Calu3 (cell line): ENCODE results near the gene ATF7. TPM values are rescaled to one million over a fixed set of nuclear protein-coding genes. Genes with fewer than 3 reads are reported as not detected.
"Not testable (repeated sequence)": the region's sequence is repeated elsewhere in the genome, so short reads cannot be mapped to it uniquely, and the experiment has no call there.

Source experiments
- BruUV-seq: library from RNA; stranded (reverse); fragments of 400-500 nt; replicated peaks from 2 replicates; lab custom pipeline; 2021; lab: Mats Ljungman, UMichigan
- CTCF ChIA-PET: fragments of 300-600 bp; sonication (Branson Sonifier 250); formaldehyde crosslinking; loops from one replicate; lab custom pipeline; 2022; ENCODE audit warnings: antibody characterized with exemption; lab: Charles Lee
- DNase-seq: peaks from one replicate; pipeline ENCODE4 v3.0.0; 2022
- H3K27ac Mint-ChIP-seq: one replicate; pipeline ENCODE4 v1.8.0; 2022; ENCODE audit warnings: mixed read lengths; ENCODE audit not compliant: unreplicated experiment
- H3K27me3 Mint-ChIP-seq: one replicate; pipeline ENCODE4 v1.8.0; 2022; ENCODE audit warnings: mixed read lengths; ENCODE audit not compliant: unreplicated experiment
- H3K36me3 Mint-ChIP-seq: one replicate; pipeline ENCODE4 v1.8.0; 2022; ENCODE audit warnings: mild to moderate bottlenecking, moderate library complexity, mixed read lengths; ENCODE audit not compliant: insufficient read depth, unreplicated experiment
- H3K4me1 Mint-ChIP-seq: one replicate; pipeline ENCODE4 v1.8.0; 2022; ENCODE audit warnings: mild to moderate bottlenecking, low read depth, mixed read lengths; ENCODE audit not compliant: unreplicated experiment
- H3K4me3 Mint-ChIP-seq: one replicate; pipeline ENCODE4 v1.8.0; 2022; ENCODE audit warnings: mild to moderate bottlenecking, low read depth, moderate library complexity, mixed read lengths; ENCODE audit not compliant: unreplicated experiment
- H3K9me3 Mint-ChIP-seq: one replicate; pipeline ENCODE4 v1.8.0; 2022; ENCODE audit warnings: low read depth, mixed read lengths; ENCODE audit not compliant: unreplicated experiment
- CTCF ChIP-seq: fragments of 200-600 bp; IDR thresholded peaks from one replicate; pipeline ENCODE4 v1.8.0; 2022; ENCODE audit warnings: antibody characterized with exemption; ENCODE audit not compliant: unreplicated experiment
- intact Hi-C: fragments of 100-400 bp; cut with micrococcal nuclease; formaldehyde crosslinking; loops from one replicate; pipeline ENCODE4 v1.10.0; 2022; ENCODE audit not compliant: unreplicated experiment
- total RNA-seq: library from RNA; stranded (reverse); gene quantifications from 2 replicates; pipeline ENCODE4 v1.2.3, GENCODE V29; 2022

ATF7 gene
- total RNA-seq, 1 experiment from 2014 or later, result 18.0 TPM

GRCh38 chr12:53602176-53602864 lies 23.9 kb downstream of the ATF7 start:
- intact Hi-C loops, result loop anchor here (10.0 kb wide), 1 partner anchor 58 kb away; no protein-coding TSS in a partner anchor
- Mint-ChIP-seq H3K36me3 (no peaks in the 10 kb centered on the region), H3K9me3 (no peaks in the 10 kb centered on the region), H3K4me3 (no peak overlapping the region), H3K4me1 (no peaks in the 10 kb centered on the region), H3K27ac (no peak overlapping the region), H3K27me3 (no peaks in the 10 kb centered on the region)
- no peak for DNase-seq
- CTCF ChIA-PET, result no interaction called here
- no peak for TF ChIP-seq CTCF
- no TSS peak for BruUV-seq

DNA sequence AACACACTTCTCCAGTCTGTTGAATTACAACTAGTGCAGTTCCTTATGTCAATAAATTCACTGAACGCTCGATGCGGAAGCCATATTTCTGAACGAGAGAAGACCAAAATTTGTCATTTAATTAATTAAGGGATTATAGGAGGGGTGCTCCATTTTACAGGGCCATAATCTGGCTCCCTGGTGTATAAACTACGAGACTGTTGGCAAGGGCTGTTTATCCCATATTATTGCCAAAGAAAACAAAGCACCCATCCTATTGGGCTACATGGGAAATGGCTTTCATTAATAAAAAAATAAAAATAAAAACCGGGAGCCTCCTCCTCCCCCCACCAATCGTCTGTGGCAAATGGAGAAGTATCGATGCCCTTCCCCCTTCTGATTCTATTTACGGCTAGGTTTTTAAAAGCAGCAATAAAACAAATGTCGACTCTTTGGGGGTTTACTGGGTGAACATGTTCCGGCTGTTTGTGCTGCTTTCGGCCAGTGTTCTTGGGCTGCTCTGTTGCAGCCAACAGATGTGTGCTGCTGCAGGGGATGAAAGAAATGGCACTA lies 24.8 kb downstream of the ATF7 start:
- Mint-ChIP-seq H3K4me1 (no peaks in the 10 kb centered on the region), H3K9me3 (no peaks in the 10 kb centered on the region), H3K4me3 (no peak overlapping the region), H3K27me3 (no peaks in the 10 kb centered on the region), H3K27ac (no peak overlapping the region), H3K36me3 (no peaks in the 10 kb centered on the region)
- CTCF ChIA-PET, result no interaction called here
- TF ChIP-seq CTCF, result no peak
- intact Hi-C loops, result loop anchor here (10.0 kb wide), 1 partner anchor 57 kb away; no protein-coding TSS in a partner anchor
- DNase-seq, result no peak
- no TSS peak for BruUV-seq

DNA sequence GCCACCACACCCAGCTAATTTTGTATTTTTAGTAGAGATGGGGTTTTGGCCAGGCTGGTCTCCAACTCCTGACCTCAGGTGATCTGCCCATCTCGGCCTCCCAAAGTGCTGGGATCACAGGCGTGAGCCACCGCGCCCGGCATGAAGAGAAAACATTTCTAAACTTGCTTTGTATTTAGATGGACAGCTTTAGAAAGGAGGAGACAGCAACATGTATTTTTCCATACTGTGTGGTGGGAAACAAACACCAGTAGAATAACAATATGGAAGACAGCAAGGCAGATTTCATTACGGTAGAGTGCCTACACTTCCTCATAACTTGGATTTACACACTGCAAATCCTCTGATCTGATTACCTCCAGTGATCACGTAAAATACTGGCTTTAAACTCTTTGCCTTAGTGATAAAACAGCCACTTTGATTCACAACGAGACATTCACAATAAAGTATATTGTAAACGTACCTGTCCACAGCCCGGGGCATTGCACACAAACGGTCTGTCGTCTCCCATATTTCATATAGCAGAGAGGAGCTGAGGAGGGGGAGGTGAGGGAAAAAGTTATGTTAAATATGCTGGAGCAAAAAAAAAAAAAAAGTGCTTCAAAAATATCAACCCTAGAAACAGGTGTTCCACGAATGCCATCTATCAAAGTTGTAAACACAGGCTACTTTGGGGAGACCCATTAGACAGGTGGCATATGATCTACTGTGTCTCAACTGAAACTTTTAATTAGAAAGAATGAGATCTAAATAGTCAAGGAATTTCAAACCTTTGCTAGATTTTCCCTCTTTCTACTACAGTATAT lies 25.5 kb downstream of the ATF7 start:
- no peaks in the 10 kb centered on the region for H3K36me3 Mint-ChIP-seq
- no peaks in the 10 kb centered on the region for H3K9me3 Mint-ChIP-seq
- H3K4me3 Mint-ChIP-seq, result no peak overlapping the region
- no peak for TF ChIP-seq CTCF
- no peak overlapping the region for H3K27ac Mint-ChIP-seq
- no peaks in the 10 kb centered on the region for H3K4me1 Mint-ChIP-seq
- BruUV-seq, result no TSS peak
- no peak for DNase-seq
- CTCF ChIA-PET, result no interaction called here
- intact Hi-C loops, result loop anchor here (10.0 kb wide), 1 partner anchor 56 kb away; no protein-coding TSS in a partner anchor
- H3K27me3 Mint-ChIP-seq, result no peaks in the 10 kb centered on the region

GRCh38 chr12:53599579-53599978 lies 26.6 kb downstream of the ATF7 start:
- CTCF ChIA-PET, result no interaction called here
- no peaks in the 10 kb centered on the region for H3K9me3 Mint-ChIP-seq
- intact Hi-C loops, result no loop called here
- no peak for DNase-seq
- H3K27ac Mint-ChIP-seq, result no peak overlapping the region
- no peaks in the 10 kb centered on the region for H3K27me3 Mint-ChIP-seq
- no peak for TF ChIP-seq CTCF
- H3K4me3 Mint-ChIP-seq, result no peak overlapping the region
- BruUV-seq, result no TSS peak
- H3K4me1 Mint-ChIP-seq, result no peaks in the 10 kb centered on the region
- H3K36me3 Mint-ChIP-seq, result no peaks in the 10 kb centered on the region

DNA sequence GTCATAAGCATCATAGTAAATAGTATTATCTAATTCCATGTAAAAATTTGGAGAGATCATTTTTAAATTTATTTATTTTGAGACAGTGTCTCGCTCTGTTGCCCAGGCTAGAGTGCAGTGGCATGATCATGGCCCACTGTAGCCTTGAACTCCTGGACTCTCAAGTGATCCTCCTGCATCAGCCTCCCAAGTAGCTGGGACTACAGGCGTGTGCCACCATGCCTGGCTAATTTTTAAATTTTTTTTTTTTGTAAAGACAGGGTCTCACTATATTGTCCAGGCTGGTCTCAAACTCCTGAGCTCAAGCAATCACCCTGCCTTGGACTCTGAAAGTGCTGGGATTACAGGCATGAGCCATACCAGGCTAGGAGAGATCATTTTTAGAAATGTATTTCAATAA lies 27.2 kb downstream of the ATF7 start:
- CTCF ChIA-PET, intact Hi-C loops, H3K4me3 Mint-ChIP-seq: not testable (repeated sequence)

More for the DNA sequence above, 27.2 kb downstream of the ATF7 start:
- not testable (repeated sequence) for H3K4me1 Mint-ChIP-seq, H3K27ac Mint-ChIP-seq, H3K27me3 Mint-ChIP-seq, DNase-seq, BruUV-seq, H3K36me3 Mint-ChIP-seq, H3K9me3 Mint-ChIP-seq
